A549 (cell line): Measurements from ENCODE around the gene ELAVL4. TPM values are rescaled to one million over a fixed set of nuclear protein-coding genes. Genes with fewer than 3 reads are reported as not detected.

Experiments used
- ATAC-seq, 2 experiments: fragments of 200-7000 bp in 1 of 2; fragments of >200 bp in 1 of 2; cut with Nextera tagmentation in 1 of 2; cut with Tn5 transposase in 1 of 2; 3 replicates each; pipeline versions ENCODE4 v1.8.0 to v1.9.1; 2018 to 2020; ENCODE audit warnings: mild to moderate bottlenecking in 1 of 2, moderate library complexity in 1 of 2
- CTCF ChIA-PET: fragments of 300-600 bp; sonication (Branson Sonifier 250); formaldehyde crosslinking; extraction: SDS; loops from one replicate; lab custom pipeline; 2021; ENCODE audit warnings: antibody characterized with exemption, inconsistent platforms; lab: Yijun Ruan, JAX
- POLR2A ChIA-PET: fragments of 350-600 bp; formaldehyde crosslinking; extraction: SDS; loops from one replicate; lab custom pipeline; 2021; ENCODE audit warnings: antibody characterized with exemption, inconsistent platforms; lab: Yijun Ruan, JAX
- DNase-seq, 2 experiments: peaks; one replicate each; pipeline versions ENCODE4 v3.0.0 to v3.0.0-alpha.2; 2011 to 2016; ENCODE audit warnings: low read depth in 1 of 2, low spot score in 1 of 2
- FAIRE-seq: peaks from 2 replicates; lab custom pipeline; 2011; peaks lifted over from hg19 to GRCh38; lab: Jason Lieb, UNC
- H3K27ac ChIP-seq, 2 experiments: fragments of >200 bp; sonication (Bioruptor Twin); formaldehyde crosslinking; 3 replicates each; pipeline ENCODE4 v1.5.1; 2016 to 2017
- H3K4me1 ChIP-seq: fragments of >200 bp; sonication (Bioruptor Twin); formaldehyde crosslinking; 3 replicates; pipeline ENCODE4 v1.6.1; 2016
- H3K4me2 ChIP-seq: fragments of >200 bp; sonication (Bioruptor Twin); formaldehyde crosslinking; 3 replicates; pipeline ENCODE4 v1.6.1; 2016
- H3K4me3 ChIP-seq: fragments of >200 bp; sonication (Bioruptor Twin); formaldehyde crosslinking; 3 replicates; pipeline ENCODE4 v1.5.1; 2016
- H3K9me3 ChIP-seq: fragments of >200 bp; sonication (Bioruptor Twin); formaldehyde crosslinking; 3 replicates; pipeline ENCODE4 v1.6.1; 2016
- BHLHE40 ChIP-seq: IDR thresholded peaks from 2 replicates; pipeline ENCODE4 v1.6.1; 2012; ENCODE audit warnings: low read depth, low read length, inconsistent platforms
- CBX8 ChIP-seq: fragments of 200-600 bp; sonication (generic); IDR thresholded peaks from 2 replicates; pipeline ENCODE4 v1.6.1; 2016
- EHF ChIP-seq: fragments of 250-450 bp; sonication (Bioruptor Pico); IDR thresholded peaks from 2 replicates; pipeline ENCODE4 v1.5.0; 2020; ENCODE audit warnings: mild to moderate bottlenecking
- EHMT2 ChIP-seq: fragments of 200-600 bp; sonication (generic); IDR thresholded peaks from 2 replicates; pipeline ENCODE4 v1.6.1; 2016; ENCODE audit warnings: antibody characterized with exemption, low read depth, mild to moderate bottlenecking, moderate library complexity
- FOSB ChIP-seq: fragments of 250-450 bp; sonication (Bioruptor Pico); IDR thresholded peaks from 2 replicates; pipeline ENCODE4 v1.5.0; 2020; ENCODE audit warnings: mild to moderate bottlenecking, moderate library complexity
- GATA3 ChIP-seq: IDR thresholded peaks from 2 replicates; pipeline ENCODE4 v1.6.1; 2012; ENCODE audit warnings: borderline replicate concordance
- HDAC2 ChIP-seq: fragments of 200-600 bp; sonication (generic); IDR thresholded peaks from 2 replicates; pipeline ENCODE4 v1.6.1; 2016
- HEYL ChIP-seq: fragments of 250-450 bp; sonication (Bioruptor Pico); IDR thresholded peaks from 2 replicates; pipeline ENCODE4 v1.8.0; 2021; ENCODE audit warnings: mild to moderate bottlenecking, moderate library complexity
- JUN ChIP-seq, 2 experiments: fragments of >200 bp; sonication (Bioruptor Twin); formaldehyde crosslinking; IDR thresholded peaks; 2 replicates in 1 of 2; 3 replicates in 1 of 2; pipeline ENCODE4 v1.6.1; 2016 to 2017
- JUNB ChIP-seq: fragments of >200 bp; sonication (Bioruptor Twin); formaldehyde crosslinking; IDR thresholded peaks from 2 replicates; pipeline ENCODE4 v1.6.1; 2016
- KDM5A ChIP-seq: fragments of 200-600 bp; sonication (generic); IDR thresholded peaks from 2 replicates; pipeline ENCODE4 v1.6.1; 2016; ENCODE audit warnings: antibody characterized with exemption, mild to moderate bottlenecking
- MAFK ChIP-seq: fragments of 450-650 bp; IDR thresholded peaks from 2 replicates; pipeline ENCODE4 v1.6.1; 2014; ENCODE audit not compliant: partially characterized antibody
- MAZ ChIP-seq: fragments of 150-350 bp; IDR thresholded peaks from 2 replicates; pipeline ENCODE4 v1.6.1; 2014; ENCODE audit warnings: antibody characterized with exemption, low read depth, low read length, borderline replicate concordance
- NFE2L2 ChIP-seq: fragments of 150-350 bp; conservative IDR thresholded peaks from 2 replicates; pipeline ENCODE4 v1.6.1; 2014; ENCODE audit warnings: low read length
- NR3C1 ChIP-seq: fragments of >200 bp; sonication (Bioruptor Twin); formaldehyde crosslinking; IDR thresholded peaks from 3 replicates; pipeline ENCODE4 v1.6.1; 2017
- PHF8 ChIP-seq: fragments of 200-600 bp; sonication (generic); IDR thresholded peaks from 2 replicates; pipeline ENCODE4 v1.6.1; 2016; ENCODE audit warnings: low read depth, mild to moderate bottlenecking, antibody characterized with exemption, moderate library complexity, borderline replicate concordance
- RCOR1 ChIP-seq: fragments of 150-350 bp; IDR thresholded peaks from 2 replicates; pipeline ENCODE4 v1.6.1; 2014; ENCODE audit warnings: antibody characterized with exemption, low read length, low read depth
- RFX5 ChIP-seq: fragments of 450-650 bp; IDR thresholded peaks from 2 replicates; pipeline ENCODE4 v1.7.1; 2014; ENCODE audit warnings: antibody characterized with exemption, mild to moderate bottlenecking, moderate library complexity
- RNF2 ChIP-seq: fragments of 200-600 bp; sonication (generic); IDR thresholded peaks from 2 replicates; pipeline ENCODE4 v1.6.1; 2016; ENCODE audit warnings: low read depth, mild to moderate bottlenecking, antibody characterized with exemption, moderate library complexity, borderline replicate concordance
- SREBF2 ChIP-seq: fragments of 450-650 bp; IDR thresholded peaks from 2 replicates; pipeline ENCODE4 v1.6.1; 2014; ENCODE audit warnings: mild to moderate bottlenecking, moderate library complexity
- TFCP2L1 ChIP-seq: fragments of 250-450 bp; sonication (Bioruptor Pico); IDR thresholded peaks from 2 replicates; pipeline ENCODE4 v1.5.0; 2021; ENCODE audit warnings: mild to moderate bottlenecking
- TP53 ChIP-seq: fragments of 250-450 bp; sonication (Bioruptor Pico); IDR thresholded peaks from 2 replicates; pipeline ENCODE4 v1.5.0; 2021; ENCODE audit warnings: mild to moderate bottlenecking, moderate library complexity
- whole genome bisulfite sequencing: methylation state at CpG from one replicate; pipeline ENCODE4 v1.1.6; 2017; ENCODE audit errors: missing lambda C conversion rate; 5-methylcytosine and 5-hydroxymethylcytosine counted together
- polyA plus RNA-seq, 4 experiments: library from polyadenylated mRNA; depleted of rRNA in 3 of 4; stranded (reverse); fragments of >200 nt; fragmentation: RNase III in 1 of 4; extraction: RNeasy Plus Mini Kit Qiagen cat#74134 plus additional on column Dnase treatment in 1 of 4; gene quantifications; 2 replicates in 3 of 4; 3 replicates in 1 of 4; pipeline ENCODE4 v1.2.3, GENCODE V29; 2011 to 2017
- TF ChIP-seq, protein P1 (sequence below): fragments of >200 bp; sonication (Bioruptor Twin); formaldehyde crosslinking; IDR thresholded peaks from 2 replicates; pipeline ENCODE4 v1.6.1; 2016
- TF ChIP-seq, protein P2 (sequence below): fragments of 250-450 bp; sonication (Bioruptor Pico); IDR thresholded peaks from 2 replicates; pipeline ENCODE4 v1.5.0; 2021; ENCODE audit warnings: mild to moderate bottlenecking, moderate library complexity, borderline replicate concordance
- TF ChIP-seq, protein P3 (sequence below): fragments of >200 bp; sonication (Bioruptor Twin); formaldehyde crosslinking; IDR thresholded peaks from 3 replicates; pipeline ENCODE4 v1.6.1; 2016
- TF ChIP-seq, protein P4 (sequence below): fragments of 150-350 bp; IDR thresholded peaks from 2 replicates; pipeline ENCODE4 v1.6.1; 2014; ENCODE audit warnings: low read depth, mild to moderate bottlenecking, low read length
- TF ChIP-seq, protein P5 (sequence below): fragments of 450-650 bp; IDR thresholded peaks from 2 replicates; pipeline ENCODE4 v1.6.1; 2014; ENCODE audit warnings: antibody characterized with exemption
- TF ChIP-seq, protein P6 (sequence below): IDR thresholded peaks from 2 replicates; pipeline ENCODE4 v1.6.1; 2012
- TF ChIP-seq, protein P7 (sequence below): IDR thresholded peaks from 2 replicates; pipeline ENCODE4 v1.6.1; 2012
- TF ChIP-seq, protein P8 (sequence below): fragments of >200 bp; sonication (Bioruptor Twin); formaldehyde crosslinking; IDR thresholded peaks from 3 replicates; pipeline ENCODE4 v1.5.1; 2016

ELAVL4 gene
- polyA plus RNA-seq, 2 of the 4 experiments (the other 2 are of a cell fraction): not detected

DNA sequence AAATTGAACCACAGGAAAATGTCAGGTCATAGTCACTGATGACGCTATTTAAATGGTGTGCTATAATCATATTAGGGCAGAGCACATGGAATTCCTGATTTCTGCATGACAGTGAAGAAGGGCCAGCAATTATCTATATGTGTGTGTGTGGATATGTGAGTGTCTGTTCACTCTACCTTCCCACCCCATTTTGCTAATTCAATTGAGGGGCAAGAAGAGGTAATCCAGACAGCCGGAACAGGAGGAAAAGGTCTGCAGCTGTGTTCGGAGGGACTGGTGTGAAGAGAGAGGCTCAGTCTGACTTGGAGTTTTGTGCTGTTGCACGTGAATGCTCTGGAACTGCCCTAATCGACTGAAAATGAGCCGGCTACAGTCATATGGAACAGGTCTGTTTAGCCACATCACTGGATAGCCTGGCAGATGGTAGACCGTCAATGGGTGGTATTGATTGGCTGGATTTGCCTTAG, 5.1 kb upstream of the ELAVL4 start:
- DNase-seq: no peak
- no peak overlapping the region for H3K4me2 ChIP-seq
- ChIA-PET POLR2A (no interaction called here), CTCF (interaction anchor here (1.5 kb wide), 1 partner anchor 230 kb away, joined by 3 read pairs; no protein-coding TSS in a partner anchor)
- H3K27ac ChIP-seq: no peak overlapping the region
- TF ChIP-seq EHF (no peak), JUNB (no peak), RFX5 (no peak), FOSB (no peak), HEYL (CRISPR knock-in tag) (no peak), RNF2 (no peak), KDM5A (no peak), HDAC2 (no peak), PHF8 (no peak)
- TF ChIP-seq, protein P1, sequence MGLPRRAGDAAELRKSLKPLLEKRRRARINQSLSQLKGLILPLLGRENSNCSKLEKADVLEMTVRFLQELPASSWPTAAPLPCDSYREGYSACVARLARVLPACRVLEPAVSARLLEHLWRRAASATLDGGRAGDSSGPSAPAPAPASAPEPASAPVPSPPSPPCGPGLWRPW: no peak
- TF ChIP-seq, protein P2, sequence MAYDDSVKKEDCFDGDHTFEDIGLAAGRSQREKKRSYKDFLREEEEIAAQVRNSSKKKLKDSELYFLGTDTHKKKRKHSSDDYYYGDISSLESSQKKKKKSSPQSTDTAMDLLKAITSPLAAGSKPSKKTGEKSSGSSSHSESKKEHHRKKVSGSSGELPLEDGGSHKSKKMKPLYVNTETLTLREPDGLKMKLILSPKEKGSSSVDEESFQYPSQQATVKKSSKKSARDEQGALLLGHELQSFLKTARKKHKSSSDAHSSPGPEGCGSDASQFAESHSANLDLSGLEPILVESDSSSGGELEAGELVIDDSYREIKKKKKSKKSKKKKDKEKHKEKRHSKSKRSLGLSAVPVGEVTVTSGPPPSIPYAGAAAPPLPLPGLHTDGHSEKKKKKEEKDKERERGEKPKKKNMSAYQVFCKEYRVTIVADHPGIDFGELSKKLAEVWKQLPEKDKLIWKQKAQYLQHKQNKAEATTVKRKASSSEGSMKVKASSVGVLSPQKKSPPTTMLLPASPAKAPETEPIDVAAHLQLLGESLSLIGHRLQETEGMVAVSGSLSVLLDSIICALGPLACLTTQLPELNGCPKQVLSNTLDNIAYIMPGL (CRISPR knock-in tag): no peak
- TF ChIP-seq, protein P3, sequence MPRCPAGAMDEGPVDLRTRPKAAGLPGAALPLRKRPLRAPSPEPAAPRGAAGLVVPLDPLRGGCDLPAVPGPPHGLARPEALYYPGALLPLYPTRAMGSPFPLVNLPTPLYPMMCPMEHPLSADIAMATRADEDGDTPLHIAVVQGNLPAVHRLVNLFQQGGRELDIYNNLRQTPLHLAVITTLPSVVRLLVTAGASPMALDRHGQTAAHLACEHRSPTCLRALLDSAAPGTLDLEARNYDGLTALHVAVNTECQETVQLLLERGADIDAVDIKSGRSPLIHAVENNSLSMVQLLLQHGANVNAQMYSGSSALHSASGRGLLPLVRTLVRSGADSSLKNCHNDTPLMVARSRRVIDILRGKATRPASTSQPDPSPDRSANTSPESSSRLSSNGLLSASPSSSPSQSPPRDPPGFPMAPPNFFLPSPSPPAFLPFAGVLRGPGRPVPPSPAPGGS: no peak
- TF ChIP-seq, protein P4, sequence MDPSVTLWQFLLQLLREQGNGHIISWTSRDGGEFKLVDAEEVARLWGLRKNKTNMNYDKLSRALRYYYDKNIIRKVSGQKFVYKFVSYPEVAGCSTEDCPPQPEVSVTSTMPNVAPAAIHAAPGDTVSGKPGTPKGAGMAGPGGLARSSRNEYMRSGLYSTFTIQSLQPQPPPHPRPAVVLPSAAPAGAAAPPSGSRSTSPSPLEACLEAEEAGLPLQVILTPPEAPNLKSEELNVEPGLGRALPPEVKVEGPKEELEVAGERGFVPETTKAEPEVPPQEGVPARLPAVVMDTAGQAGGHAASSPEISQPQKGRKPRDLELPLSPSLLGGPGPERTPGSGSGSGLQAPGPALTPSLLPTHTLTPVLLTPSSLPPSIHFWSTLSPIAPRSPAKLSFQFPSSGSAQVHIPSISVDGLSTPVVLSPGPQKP: no peak
- TF ChIP-seq, protein P5, sequence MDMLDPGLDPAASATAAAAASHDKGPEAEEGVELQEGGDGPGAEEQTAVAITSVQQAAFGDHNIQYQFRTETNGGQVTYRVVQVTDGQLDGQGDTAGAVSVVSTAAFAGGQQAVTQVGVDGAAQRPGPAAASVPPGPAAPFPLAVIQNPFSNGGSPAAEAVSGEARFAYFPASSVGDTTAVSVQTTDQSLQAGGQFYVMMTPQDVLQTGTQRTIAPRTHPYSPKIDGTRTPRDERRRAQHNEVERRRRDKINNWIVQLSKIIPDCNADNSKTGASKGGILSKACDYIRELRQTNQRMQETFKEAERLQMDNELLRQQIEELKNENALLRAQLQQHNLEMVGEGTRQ: no peak
- TF ChIP-seq, protein P6, sequence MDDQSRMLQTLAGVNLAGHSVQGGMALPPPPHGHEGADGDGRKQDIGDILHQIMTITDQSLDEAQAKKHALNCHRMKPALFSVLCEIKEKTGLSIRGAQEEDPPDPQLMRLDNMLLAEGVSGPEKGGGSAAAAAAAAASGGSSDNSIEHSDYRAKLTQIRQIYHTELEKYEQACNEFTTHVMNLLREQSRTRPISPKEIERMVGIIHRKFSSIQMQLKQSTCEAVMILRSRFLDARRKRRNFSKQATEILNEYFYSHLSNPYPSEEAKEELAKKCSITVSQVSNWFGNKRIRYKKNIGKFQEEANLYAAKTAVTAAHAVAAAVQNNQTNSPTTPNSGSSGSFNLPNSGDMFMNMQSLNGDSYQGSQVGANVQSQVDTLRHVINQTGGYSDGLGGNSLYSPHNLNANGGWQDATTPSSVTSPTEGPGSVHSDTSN: no peak
- TF ChIP-seq, protein P7, sequence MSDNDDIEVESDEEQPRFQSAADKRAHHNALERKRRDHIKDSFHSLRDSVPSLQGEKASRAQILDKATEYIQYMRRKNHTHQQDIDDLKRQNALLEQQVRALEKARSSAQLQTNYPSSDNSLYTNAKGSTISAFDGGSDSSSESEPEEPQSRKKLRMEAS: no peak
- WGBS: 18% methylated on average over 7 of the region's 7 CpGs
- no peak for FAIRE-seq
- H3K9me3 ChIP-seq: no peaks in the 10 kb centered on the region
- no peaks in the 10 kb centered on the region for H3K4me1 ChIP-seq
- H3K4me3 ChIP-seq: no peak overlapping the region
- ATAC-seq: no peak

DNA sequence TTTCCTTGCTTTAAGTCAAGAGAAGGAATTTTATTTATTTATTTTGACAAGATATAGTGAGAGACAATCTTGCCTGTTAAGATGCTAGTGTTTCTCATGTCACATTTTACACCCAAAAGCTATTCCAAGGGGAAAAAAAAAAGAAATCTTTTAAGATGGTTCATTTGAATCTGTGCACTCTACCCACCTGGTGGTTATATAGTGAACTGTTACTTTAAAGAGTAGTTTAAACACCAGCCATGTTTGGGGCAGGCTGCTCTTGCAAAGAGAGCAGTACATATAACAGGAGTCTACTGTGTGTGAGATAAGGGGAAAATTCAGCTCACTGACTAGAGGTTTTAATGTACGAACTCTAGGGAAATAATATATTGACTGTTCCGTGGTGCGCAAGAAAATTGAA, 3.3 kb upstream of the ELAVL4 start:
- FAIRE-seq (no peak), DNase-seq (no peak), ATAC-seq (peak in 1 of 2 experiments; percentile 60; a peak in 2 of 6 replicates)
- Histone ChIP-seq H3K4me3 (no peak overlapping the region), H3K9me3 (no peaks in the 10 kb centered on the region), H3K4me1 (no peaks in the 10 kb centered on the region), H3K4me2 (no peak overlapping the region), H3K27ac (no peak overlapping the region)
- CTCF ChIA-PET: interaction anchor here (1.2 kb wide), 1 partner anchor 243 kb away, joined by 3 read pairs; no protein-coding TSS in a partner anchor
- TF ChIP-seq GATA3: no peak
- TF ChIP-seq RFX5: no peak
- no peak for TF ChIP-seq RCOR1
- TF ChIP-seq, protein P1: no peak
- TF ChIP-seq TP53 (CRISPR knock-in tag): no peak
- no peak for TF ChIP-seq TFCP2L1 (CRISPR knock-in tag)
- no peak for TF ChIP-seq JUN (IDR thresholded peaks at IDR 0.05)
- TF ChIP-seq BHLHE40: no peak
- no peak for TF ChIP-seq MAZ
- TF ChIP-seq NR3C1: no peak
- no peak for TF ChIP-seq MAFK
- TF ChIP-seq CBX8: no peak
- TF ChIP-seq, protein P8, sequence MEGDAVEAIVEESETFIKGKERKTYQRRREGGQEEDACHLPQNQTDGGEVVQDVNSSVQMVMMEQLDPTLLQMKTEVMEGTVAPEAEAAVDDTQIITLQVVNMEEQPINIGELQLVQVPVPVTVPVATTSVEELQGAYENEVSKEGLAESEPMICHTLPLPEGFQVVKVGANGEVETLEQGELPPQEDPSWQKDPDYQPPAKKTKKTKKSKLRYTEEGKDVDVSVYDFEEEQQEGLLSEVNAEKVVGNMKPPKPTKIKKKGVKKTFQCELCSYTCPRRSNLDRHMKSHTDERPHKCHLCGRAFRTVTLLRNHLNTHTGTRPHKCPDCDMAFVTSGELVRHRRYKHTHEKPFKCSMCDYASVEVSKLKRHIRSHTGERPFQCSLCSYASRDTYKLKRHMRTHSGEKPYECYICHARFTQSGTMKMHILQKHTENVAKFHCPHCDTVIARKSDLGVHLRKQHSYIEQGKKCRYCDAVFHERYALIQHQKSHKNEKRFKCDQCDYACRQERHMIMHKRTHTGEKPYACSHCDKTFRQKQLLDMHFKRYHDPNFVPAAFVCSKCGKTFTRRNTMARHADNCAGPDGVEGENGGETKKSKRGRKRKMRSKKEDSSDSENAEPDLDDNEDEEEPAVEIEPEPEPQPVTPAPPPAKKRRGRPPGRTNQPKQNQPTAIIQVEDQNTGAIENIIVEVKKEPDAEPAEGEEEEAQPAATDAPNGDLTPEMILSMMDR: no peak
- no peak for TF ChIP-seq SREBF2
- no peak for TF ChIP-seq JUNB
- TF ChIP-seq EHMT2: no peak
- TF ChIP-seq NFE2L2: no peak
- 45% methylated on average over 3 of the region's 3 CpGs for WGBS
- POLR2A ChIA-PET: no interaction called here
